Measurements from ENCODE around the gene ATR.

Gene ATR

GRCh38 chr3:142578329-142579223, at the start of gene ATR:
TSS of gene ATR (minus strand) at chr3:142578733. CDS start at chr3:142578704, 29 bp downstream.
- peak within 1 kb of the TSS; percentile 86 for H3K9ac ChIP-seq (ENCODE audit: low read length)
- no peaks in the 10 kb centered on the region for H3K9me3 ChIP-seq (ENCODE audit: control insufficient read depth, low read length)
- peak within 1 kb of the TSS; percentile 87 for H3K4me3 ChIP-seq (ENCODE audit: low read length)
- no peaks in the 10 kb centered on the region for H3K4me1 ChIP-seq (ENCODE audit: control insufficient read depth, insufficient read depth, low read length)
- no peaks in the 10 kb centered on the region for H3K27me3 ChIP-seq (ENCODE audit: control insufficient read depth, insufficient read depth, low read length)
- H3K36me3 ChIP-seq (ENCODE audit: control insufficient read depth, insufficient read depth, low read length) = no peaks in the 10 kb centered on the region

GRCh38 chr3:142626971-142627370, 48.4 kb upstream of the ATR start:
- H3K4me3 ChIP-seq (ENCODE audit: low read length) = no peak overlapping the region
- H3K9ac ChIP-seq (ENCODE audit: low read length) = no peak overlapping the region
- no peaks in the 10 kb centered on the region for H3K36me3 ChIP-seq (ENCODE audit: control insufficient read depth, insufficient read depth, low read length)
- no peaks in the 10 kb centered on the region for H3K9me3 ChIP-seq (ENCODE audit: control insufficient read depth, low read length)
- peaks cover 16% of the 10 kb centered on the region for H3K4me1 ChIP-seq (ENCODE audit: control insufficient read depth, insufficient read depth, low read length)
- H3K27me3 ChIP-seq (ENCODE audit: control insufficient read depth, insufficient read depth, low read length) = no peaks in the 10 kb centered on the region

- Histone ChIP-seq H3K4me1 (ENCODE audit: control insufficient read depth, insufficient read depth, low read length) (peaks cover 27% of the 10 kb centered on the region), H3K9ac (ENCODE audit: low read length) (no peak overlapping the region), H3K4me3 (ENCODE audit: low read length) (no peak overlapping the region), H3K9me3 (ENCODE audit: control insufficient read depth, low read length) (no peaks in the 10 kb centered on the region), H3K36me3 (ENCODE audit: control insufficient read depth, insufficient read depth, low read length) (no peaks in the 10 kb centered on the region), H3K27me3 (ENCODE audit: control insufficient read depth, insufficient read depth, low read length) (no peaks in the 10 kb centered on the region)
These were observed 46.6 kb upstream of the ATR start for GRCh38 chr3:142625153-142625440.

GRCh38 chr3:142624341-142625152, 46.0 kb upstream of the ATR start:
- H3K4me1 ChIP-seq (ENCODE audit: control insufficient read depth, insufficient read depth, low read length) = peaks cover 27% of the 10 kb centered on the region
- no peaks in the 10 kb centered on the region for H3K9me3 ChIP-seq (ENCODE audit: control insufficient read depth, low read length)
- H3K27me3 ChIP-seq (ENCODE audit: control insufficient read depth, insufficient read depth, low read length) = no peaks in the 10 kb centered on the region
- H3K36me3 ChIP-seq (ENCODE audit: control insufficient read depth, insufficient read depth, low read length) = no peaks in the 10 kb centered on the region
- no peak overlapping the region for H3K4me3 ChIP-seq (ENCODE audit: low read length)
- no peak overlapping the region for H3K9ac ChIP-seq (ENCODE audit: low read length)

- Histone ChIP-seq H3K9ac (ENCODE audit: low read length) (no peak overlapping the region), H3K9me3 (ENCODE audit: control insufficient read depth, low read length) (no peaks in the 10 kb centered on the region), H3K4me1 (ENCODE audit: control insufficient read depth, insufficient read depth, low read length) (peaks cover 35% of the 10 kb centered on the region), H3K36me3 (ENCODE audit: control insufficient read depth, insufficient read depth, low read length) (no peaks in the 10 kb centered on the region), H3K27me3 (ENCODE audit: control insufficient read depth, insufficient read depth, low read length) (no peaks in the 10 kb centered on the region), H3K4me3 (ENCODE audit: low read length) (no peak overlapping the region)
These were observed 44.7 kb upstream of the ATR start for GRCh38 chr3:142623194-142623593.

GRCh38 chr3:142622405-142622804, 43.9 kb upstream of the ATR start:
- no peaks in the 10 kb centered on the region for H3K27me3 ChIP-seq (ENCODE audit: control insufficient read depth, insufficient read depth, low read length)
- no peaks in the 10 kb centered on the region for H3K9me3 ChIP-seq (ENCODE audit: control insufficient read depth, low read length)
- H3K4me1 ChIP-seq (ENCODE audit: control insufficient read depth, insufficient read depth, low read length) = peaks cover 42% of the 10 kb centered on the region
- no peaks in the 10 kb centered on the region for H3K36me3 ChIP-seq (ENCODE audit: control insufficient read depth, insufficient read depth, low read length)
- no peak overlapping the region for H3K4me3 ChIP-seq (ENCODE audit: low read length)
- no peak overlapping the region for H3K9ac ChIP-seq (ENCODE audit: low read length)

GRCh38 chr3:142618917-142619461, 40.5 kb upstream of the ATR start:
- Histone ChIP-seq H3K4me3 (ENCODE audit: low read length) (no peak overlapping the region), H3K9ac (ENCODE audit: low read length) (peak overlapping the region; percentile 33), H3K27me3 (ENCODE audit: control insufficient read depth, insufficient read depth, low read length) (no peaks in the 10 kb centered on the region), H3K9me3 (ENCODE audit: control insufficient read depth, low read length) (no peaks in the 10 kb centered on the region), H3K36me3 (ENCODE audit: control insufficient read depth, insufficient read depth, low read length) (no peaks in the 10 kb centered on the region), H3K4me1 (ENCODE audit: control insufficient read depth, insufficient read depth, low read length) (peaks cover 59% of the 10 kb centered on the region)

GRCh38 chr3:142615171-142615570, 36.6 kb upstream of the ATR start:
- no peak overlapping the region for H3K9ac ChIP-seq (ENCODE audit: low read length)
- peaks cover 57% of the 10 kb centered on the region for H3K4me1 ChIP-seq (ENCODE audit: control insufficient read depth, insufficient read depth, low read length)
- no peaks in the 10 kb centered on the region for H3K27me3 ChIP-seq (ENCODE audit: control insufficient read depth, insufficient read depth, low read length)
- no peaks in the 10 kb centered on the region for H3K36me3 ChIP-seq (ENCODE audit: control insufficient read depth, insufficient read depth, low read length)
- H3K9me3 ChIP-seq (ENCODE audit: control insufficient read depth, low read length) = no peaks in the 10 kb centered on the region
- H3K4me3 ChIP-seq (ENCODE audit: low read length) = no peak overlapping the region

GRCh38 chr3:142614059-142614626, 35.6 kb upstream of the ATR start:
- no peak overlapping the region for H3K4me3 ChIP-seq (ENCODE audit: low read length)

GRCh38 chr3:142613491-142613890, 35.0 kb upstream of the ATR start:
- H3K27me3 ChIP-seq (ENCODE audit: control insufficient read depth, insufficient read depth, low read length) = no peaks in the 10 kb centered on the region
- no peak overlapping the region for H3K9ac ChIP-seq (ENCODE audit: low read length)
- H3K36me3 ChIP-seq (ENCODE audit: control insufficient read depth, insufficient read depth, low read length) = no peaks in the 10 kb centered on the region
- peaks cover 51% of the 10 kb centered on the region for H3K4me1 ChIP-seq (ENCODE audit: control insufficient read depth, insufficient read depth, low read length)
- no peak overlapping the region for H3K4me3 ChIP-seq (ENCODE audit: low read length)
- no peaks in the 10 kb centered on the region for H3K9me3 ChIP-seq (ENCODE audit: control insufficient read depth, low read length)

More at GRCh38 chr3:142614059-142614626, 35.6 kb upstream of the ATR start:
- H3K27me3 ChIP-seq (ENCODE audit: control insufficient read depth, insufficient read depth, low read length) = no peaks in the 10 kb centered on the region
- H3K36me3 ChIP-seq (ENCODE audit: control insufficient read depth, insufficient read depth, low read length) = no peaks in the 10 kb centered on the region
- H3K9me3 ChIP-seq (ENCODE audit: control insufficient read depth, low read length) = no peaks in the 10 kb centered on the region
- H3K9ac ChIP-seq (ENCODE audit: low read length) = no peak overlapping the region
- peaks cover 56% of the 10 kb centered on the region for H3K4me1 ChIP-seq (ENCODE audit: control insufficient read depth, insufficient read depth, low read length)

GRCh38 chr3:142611206-142611605, 32.7 kb upstream of the ATR start:
- Histone ChIP-seq H3K4me1 (ENCODE audit: control insufficient read depth, insufficient read depth, low read length) (peaks cover 41% of the 10 kb centered on the region), H3K9ac (ENCODE audit: low read length) (no peak overlapping the region), H3K4me3 (ENCODE audit: low read length) (no peak overlapping the region), H3K9me3 (ENCODE audit: control insufficient read depth, low read length) (no peaks in the 10 kb centered on the region), H3K36me3 (ENCODE audit: control insufficient read depth, insufficient read depth, low read length) (no peaks in the 10 kb centered on the region), H3K27me3 (ENCODE audit: control insufficient read depth, insufficient read depth, low read length) (no peaks in the 10 kb centered on the region)

- no peak overlapping the region for H3K4me3 ChIP-seq (ENCODE audit: low read length)
- H3K9ac ChIP-seq (ENCODE audit: low read length) = no peak overlapping the region
- no peaks in the 10 kb centered on the region for H3K9me3 ChIP-seq (ENCODE audit: control insufficient read depth, low read length)
- H3K36me3 ChIP-seq (ENCODE audit: control insufficient read depth, insufficient read depth, low read length) = no peaks in the 10 kb centered on the region
- H3K27me3 ChIP-seq (ENCODE audit: control insufficient read depth, insufficient read depth, low read length) = no peaks in the 10 kb centered on the region
- H3K4me1 ChIP-seq (ENCODE audit: control insufficient read depth, insufficient read depth, low read length) = peaks cover 28% of the 10 kb centered on the region
These were observed 30.6 kb upstream of the ATR start for GRCh38 chr3:142609136-142609535.

All from mucosa of stomach (tissue), 1 donor.